Measurements from ENCODE around the gene TSPAN15.
"Not testable (repeated sequence)": the region's sequence is repeated elsewhere in the genome, so short reads cannot be mapped to it uniquely, and the experiment has no call there.

Gene TSPAN15

DNA sequence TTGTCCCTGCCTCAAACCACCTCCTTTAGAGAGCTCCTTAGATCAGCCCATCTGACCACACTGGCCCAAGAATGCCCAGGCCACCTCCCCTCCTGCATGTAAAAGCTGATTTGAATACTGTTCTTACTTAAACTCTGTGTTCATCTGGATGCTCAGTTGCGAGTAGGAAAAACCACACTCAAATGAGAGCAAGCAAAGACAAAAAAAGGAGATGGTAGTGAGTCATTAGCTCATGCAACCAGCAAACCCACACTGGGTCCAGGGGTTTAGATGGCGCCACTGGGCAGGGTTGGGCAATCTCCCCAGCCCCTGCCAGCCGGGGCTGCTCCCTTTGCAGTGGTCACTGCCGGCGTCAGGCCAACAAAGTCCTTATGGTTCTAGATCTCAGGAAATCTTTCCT, 32.7 kb downstream of the TSPAN15 start:
- ATAC-seq (ENCODE audit: insufficient read depth, low read depth), result no peak
- Histone ChIP-seq H3K27me3 (ENCODE audit: insufficient read depth, low read length, poor library complexity) (no peaks in the 10 kb centered on the region), H3K79me2 (ENCODE audit: insufficient read depth, low read length) (no peaks in the 10 kb centered on the region), H3K36me3 (ENCODE audit: insufficient read depth, low read length) (no peaks in the 10 kb centered on the region), H3K9me3 (ENCODE audit: insufficient read depth, low read length, severe bottlenecking) (peaks cover 11% of the 10 kb centered on the region), H3K9ac (ENCODE audit: low read depth, low read length) (no peak overlapping the region), H3K4me1 (ENCODE audit: insufficient read depth, low read length) (no peaks in the 10 kb centered on the region), H3K4me3 (ENCODE audit: low read depth in 1 of 2, low read length in 2 of 2) (no peak overlapping the region), H2AFZ (ENCODE audit: low read depth, low read length) (no peak overlapping the region), H4K20me1 (ENCODE audit: insufficient read depth, low read length) (no peaks in the 10 kb centered on the region; the same call in 1 of the 2 replicates), H3K4me2 (ENCODE audit: insufficient read depth, low read length) (no peak overlapping the region), H3K27ac (ENCODE audit: low read length) (no peak overlapping the region)
- DNase-seq, result no peak
- no peak for TF ChIP-seq EZH2 (IDR thresholded peaks at IDR 0.05; ENCODE audit: borderline replicate concordance, low read depth, low read length, severe bottlenecking)
- TF ChIP-seq, protein P1, sequence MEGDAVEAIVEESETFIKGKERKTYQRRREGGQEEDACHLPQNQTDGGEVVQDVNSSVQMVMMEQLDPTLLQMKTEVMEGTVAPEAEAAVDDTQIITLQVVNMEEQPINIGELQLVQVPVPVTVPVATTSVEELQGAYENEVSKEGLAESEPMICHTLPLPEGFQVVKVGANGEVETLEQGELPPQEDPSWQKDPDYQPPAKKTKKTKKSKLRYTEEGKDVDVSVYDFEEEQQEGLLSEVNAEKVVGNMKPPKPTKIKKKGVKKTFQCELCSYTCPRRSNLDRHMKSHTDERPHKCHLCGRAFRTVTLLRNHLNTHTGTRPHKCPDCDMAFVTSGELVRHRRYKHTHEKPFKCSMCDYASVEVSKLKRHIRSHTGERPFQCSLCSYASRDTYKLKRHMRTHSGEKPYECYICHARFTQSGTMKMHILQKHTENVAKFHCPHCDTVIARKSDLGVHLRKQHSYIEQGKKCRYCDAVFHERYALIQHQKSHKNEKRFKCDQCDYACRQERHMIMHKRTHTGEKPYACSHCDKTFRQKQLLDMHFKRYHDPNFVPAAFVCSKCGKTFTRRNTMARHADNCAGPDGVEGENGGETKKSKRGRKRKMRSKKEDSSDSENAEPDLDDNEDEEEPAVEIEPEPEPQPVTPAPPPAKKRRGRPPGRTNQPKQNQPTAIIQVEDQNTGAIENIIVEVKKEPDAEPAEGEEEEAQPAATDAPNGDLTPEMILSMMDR (IDR thresholded peaks at IDR 0.05; ENCODE audit: borderline replicate concordance, extremely low read depth, low read length, poor library complexity, severe bottlenecking), result no peak

DNA sequence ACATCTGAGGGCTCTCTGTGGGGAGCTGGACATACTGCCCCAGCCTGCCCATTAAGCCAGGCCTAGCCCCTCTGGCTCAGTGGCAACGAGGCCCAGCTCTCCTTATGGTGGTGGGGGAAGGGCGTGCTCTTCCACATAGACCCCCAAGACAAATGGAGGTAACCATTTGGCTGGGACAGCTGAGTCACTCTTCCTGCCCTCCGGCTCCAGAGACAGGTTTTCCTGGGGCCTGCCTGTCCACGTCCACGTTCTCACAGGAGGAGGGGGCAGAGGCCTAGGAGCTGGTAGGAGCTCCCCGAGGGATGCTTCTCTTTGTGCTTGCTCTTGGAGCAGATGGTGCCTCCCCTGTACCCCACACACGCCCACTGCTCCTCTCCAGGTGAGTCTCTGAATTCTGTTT, 33.5 kb downstream of the TSPAN15 start:
- H2AFZ ChIP-seq (ENCODE audit: low read depth, low read length), result no peak overlapping the region
- H3K4me3 ChIP-seq (ENCODE audit: low read depth in 1 of 2, low read length in 2 of 2), result no peak overlapping the region
- TF ChIP-seq, protein P1 (IDR thresholded peaks at IDR 0.05; ENCODE audit: borderline replicate concordance, extremely low read depth, low read length, poor library complexity, severe bottlenecking), result no peak
- TF ChIP-seq EZH2 (IDR thresholded peaks at IDR 0.05; ENCODE audit: borderline replicate concordance, low read depth, low read length, severe bottlenecking), result no peak
- peaks cover 11% of the 10 kb centered on the region for H3K9me3 ChIP-seq (ENCODE audit: insufficient read depth, low read length, severe bottlenecking)
- H3K27me3 ChIP-seq (ENCODE audit: insufficient read depth, low read length, poor library complexity), result no peaks in the 10 kb centered on the region
- H3K79me2 ChIP-seq (ENCODE audit: insufficient read depth, low read length), result no peaks in the 10 kb centered on the region
- no peaks in the 10 kb centered on the region for H3K36me3 ChIP-seq (ENCODE audit: insufficient read depth, low read length)
- no peak overlapping the region for H3K9ac ChIP-seq (ENCODE audit: low read depth, low read length)
- DNase-seq (no peak), ATAC-seq (ENCODE audit: insufficient read depth, low read depth) (no peak)
- no peak overlapping the region for H3K27ac ChIP-seq (ENCODE audit: low read length)
- H3K4me2 ChIP-seq (ENCODE audit: insufficient read depth, low read length), result no peak overlapping the region
- no peaks in the 10 kb centered on the region for H4K20me1 ChIP-seq (ENCODE audit: insufficient read depth, low read length)
- H3K4me1 ChIP-seq (ENCODE audit: insufficient read depth, low read length), result no peaks in the 10 kb centered on the region

DNA sequence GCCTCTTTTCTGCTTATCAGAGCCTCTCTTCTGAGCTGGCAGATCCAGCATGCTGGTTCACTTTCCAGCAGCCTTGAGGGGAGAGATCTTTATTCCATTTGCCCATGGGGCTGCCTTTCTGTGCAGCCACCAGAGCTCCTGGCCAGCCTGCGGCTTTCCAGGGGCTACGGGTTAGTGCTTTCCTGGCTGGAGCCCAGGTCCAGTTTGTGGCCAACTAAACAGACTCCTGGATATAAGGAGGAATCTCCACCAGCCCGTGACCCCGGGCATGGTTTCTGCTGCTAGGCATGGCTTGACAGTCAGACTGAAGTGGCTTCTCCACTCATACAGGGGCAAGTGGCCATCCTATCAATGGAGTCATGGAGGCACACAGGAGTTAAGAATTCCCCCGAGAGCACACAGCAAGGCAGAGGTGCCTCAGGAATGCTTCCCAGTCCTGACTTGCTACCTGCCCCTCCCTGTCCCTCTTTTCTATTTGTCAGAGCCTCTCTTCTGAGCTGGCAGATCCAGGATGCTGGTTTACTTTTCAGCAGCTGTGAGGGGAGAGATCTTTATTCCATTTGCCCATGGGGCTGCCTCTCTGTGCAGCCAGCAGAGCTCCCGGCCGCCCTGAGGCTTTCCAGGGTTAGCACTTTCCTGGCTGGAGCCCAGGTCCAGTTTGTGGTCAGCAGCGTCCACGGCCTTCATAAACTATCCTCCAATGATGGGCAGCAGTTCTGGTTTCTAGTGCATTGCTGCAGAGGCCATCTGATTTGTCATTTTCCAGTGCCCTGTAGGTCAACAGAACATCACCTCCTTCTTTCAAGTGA, 35.9 kb downstream of the TSPAN15 start:
- Histone ChIP-seq H3K27ac (ENCODE audit: low read length) (no peak overlapping the region), H3K79me2 (ENCODE audit: insufficient read depth, low read length) (no peaks in the 10 kb centered on the region), H3K9me3 (ENCODE audit: insufficient read depth, low read length, severe bottlenecking) (peaks cover 11% of the 10 kb centered on the region), H3K9ac (ENCODE audit: low read depth, low read length) (no peak overlapping the region), H4K20me1 (ENCODE audit: insufficient read depth, low read length) (no peaks in the 10 kb centered on the region), H3K4me1 (ENCODE audit: insufficient read depth, low read length) (no peaks in the 10 kb centered on the region), H3K27me3 (ENCODE audit: insufficient read depth, low read length, poor library complexity) (no peaks in the 10 kb centered on the region), H2AFZ (ENCODE audit: low read depth, low read length) (no peak overlapping the region), H3K4me2 (ENCODE audit: insufficient read depth, low read length) (no peak overlapping the region), H3K36me3 (ENCODE audit: insufficient read depth, low read length) (no peaks in the 10 kb centered on the region), H3K4me3 (ENCODE audit: low read depth in 1 of 2, low read length in 2 of 2) (no peak overlapping the region)
- TF ChIP-seq EZH2 (IDR thresholded peaks at IDR 0.05; ENCODE audit: borderline replicate concordance, low read depth, low read length, severe bottlenecking), result no peak
- TF ChIP-seq, protein P1 (IDR thresholded peaks at IDR 0.05; ENCODE audit: borderline replicate concordance, extremely low read depth, low read length, poor library complexity, severe bottlenecking), result no peak
- ATAC-seq (ENCODE audit: insufficient read depth, low read depth), result no peak
- DNase-seq, result no peak

DNA sequence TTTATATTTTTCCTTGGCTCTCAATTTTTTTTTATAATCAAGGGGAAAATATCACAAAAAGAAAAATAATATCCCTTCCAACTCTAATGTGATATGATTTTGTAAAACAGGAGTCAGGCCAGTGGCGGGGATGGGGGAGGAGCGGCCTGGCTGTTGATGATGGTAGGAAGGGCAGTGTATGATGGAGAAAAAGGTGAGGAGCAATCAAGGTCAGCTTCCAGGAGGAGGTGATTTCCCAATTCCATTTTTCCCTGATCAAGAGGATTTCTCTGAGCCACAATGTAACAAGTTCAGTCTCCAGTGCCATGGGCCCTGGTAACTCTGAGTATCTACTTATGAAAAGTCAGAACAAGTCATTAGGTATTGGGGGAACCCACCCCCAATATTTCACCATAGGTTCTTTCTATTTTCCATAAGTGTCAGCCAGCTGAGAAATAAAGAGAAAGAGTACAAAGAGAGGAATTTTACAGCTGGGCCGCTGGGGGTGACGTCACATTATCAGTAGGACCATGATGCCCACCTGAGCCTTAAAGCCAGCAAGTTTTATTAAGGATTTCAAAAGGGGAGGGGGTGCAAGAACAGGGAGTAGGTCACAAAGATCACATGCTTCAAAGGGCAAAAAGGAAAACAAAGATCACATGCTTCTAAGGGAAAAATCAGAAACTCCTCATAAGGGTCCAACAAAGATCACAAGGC, 37.0 kb downstream of the TSPAN15 start:
- ATAC-seq (ENCODE audit: insufficient read depth, low read depth); H3K9ac ChIP-seq (ENCODE audit: low read depth, low read length); H3K27me3 ChIP-seq (ENCODE audit: insufficient read depth, low read length, poor library complexity); DNase-seq; H3K4me1 ChIP-seq (ENCODE audit: insufficient read depth, low read length); H3K4me3 ChIP-seq (ENCODE audit: low read depth in 1 of 2, low read length in 2 of 2); H3K79me2 ChIP-seq (ENCODE audit: insufficient read depth, low read length); H3K4me2 ChIP-seq (ENCODE audit: insufficient read depth, low read length); H2AFZ ChIP-seq (ENCODE audit: low read depth, low read length); H4K20me1 ChIP-seq (ENCODE audit: insufficient read depth, low read length); H3K27ac ChIP-seq (ENCODE audit: low read length); H3K36me3 ChIP-seq (ENCODE audit: insufficient read depth, low read length): not testable (repeated sequence)
- peaks cover 11% of the 10 kb centered on the region for H3K9me3 ChIP-seq (ENCODE audit: insufficient read depth, low read length, severe bottlenecking)

DNA sequence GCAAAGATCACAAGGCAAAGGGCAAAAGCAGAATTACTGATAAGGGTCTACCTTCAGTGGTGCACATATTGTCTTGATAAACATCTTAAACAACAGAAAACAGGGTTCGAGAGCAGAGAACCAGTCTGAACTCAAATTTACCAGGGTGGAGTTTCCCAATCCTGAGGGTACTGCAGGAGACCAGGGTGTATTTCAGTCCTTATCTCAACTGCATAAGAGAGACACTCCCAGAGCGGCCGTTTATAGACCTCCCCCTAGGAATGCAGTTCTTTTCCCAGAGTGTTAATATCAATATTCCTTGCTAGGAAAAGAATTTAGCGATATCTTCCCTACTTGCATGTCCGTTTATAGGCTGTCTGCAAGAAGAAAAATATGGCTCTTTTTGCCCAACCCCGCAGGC, 37.6 kb downstream of the TSPAN15 start:
- ATAC-seq (ENCODE audit: insufficient read depth, low read depth), result not testable (repeated sequence)

More for the DNA sequence above, 37.6 kb downstream of the TSPAN15 start:
- peak; percentile 22 for DNase-seq
- not testable (repeated sequence) for H3K79me2 ChIP-seq (ENCODE audit: insufficient read depth, low read length); H3K9ac ChIP-seq (ENCODE audit: low read depth, low read length); H3K27ac ChIP-seq (ENCODE audit: low read length); H3K36me3 ChIP-seq (ENCODE audit: insufficient read depth, low read length); H2AFZ ChIP-seq (ENCODE audit: low read depth, low read length); H3K4me1 ChIP-seq (ENCODE audit: insufficient read depth, low read length); H3K4me3 ChIP-seq (ENCODE audit: low read depth in 1 of 2, low read length in 2 of 2); H4K20me1 ChIP-seq (ENCODE audit: insufficient read depth, low read length); H3K27me3 ChIP-seq (ENCODE audit: insufficient read depth, low read length, poor library complexity); H3K4me2 ChIP-seq (ENCODE audit: insufficient read depth, low read length)
- peaks cover 11% of the 10 kb centered on the region for H3K9me3 ChIP-seq (ENCODE audit: insufficient read depth, low read length, severe bottlenecking)

Data from DND-41 (cell line).